Keratinocyte (primary cell): ENCODE results near the gene FBRSL1. TPM values are rescaled to one million over a fixed set of nuclear protein-coding genes. Genes with fewer than 3 reads are reported as not detected.

Source experiments
- DNase-seq: peaks from one replicate; pipeline ENCODE4 v3.0.0-alpha.2; 2011; ENCODE audit warnings: low read depth, missing footprints, low spot score
- FAIRE-seq: peaks from 2 replicates; lab custom pipeline; 2011; peaks lifted over from hg19 to GRCh38; lab: Jason Lieb, UNC
- H2AFZ ChIP-seq: 2 replicates; pipeline ENCODE4 v1.6.0; 2012; ENCODE audit warnings: low read length, control low read depth, inconsistent platforms; ENCODE audit not compliant: control insufficient read depth
- H3K27ac ChIP-seq: 2 replicates; pipeline ENCODE4 v1.5.1; 2011; ENCODE audit warnings: low read length; ENCODE audit not compliant: control insufficient read depth, insufficient read depth
- H3K27me3 ChIP-seq: 3 replicates; pipeline ENCODE4 v1.6.0; 2011; ENCODE audit warnings: low read length; ENCODE audit not compliant: control insufficient read depth, insufficient read depth; ENCODE audit errors: extremely low read depth
- H3K36me3 ChIP-seq, 2 experiments: 2 replicates in 1 of 2; 3 replicates in 1 of 2; pipeline ENCODE4 v1.5.1; 2011; ENCODE audit warnings: low read length in 2 of 2, mild to moderate bottlenecking in 1 of 2; ENCODE audit not compliant: control insufficient read depth in 2 of 2, insufficient read depth in 2 of 2; ENCODE audit errors: extremely low read depth in 1 of 2
- H3K4me1 ChIP-seq: 3 replicates; pipeline ENCODE4 v1.5.1; 2011; ENCODE audit warnings: low read length; ENCODE audit not compliant: control insufficient read depth, insufficient read depth; ENCODE audit errors: extremely low read depth
- H3K4me2 ChIP-seq: 3 replicates; pipeline ENCODE4 v1.6.0; 2011; ENCODE audit warnings: low read depth, low read length; ENCODE audit not compliant: control insufficient read depth, insufficient read depth; ENCODE audit errors: extremely low read depth
- H3K4me3 ChIP-seq, 3 experiments: fragments of 200-600 bp in 1 of 3; sonication (generic) in 1 of 3; 2 replicates in 2 of 3; 3 replicates in 1 of 3; pipeline ENCODE4 v1.5.1; 2011 to 2016; ENCODE audit warnings: low read length in 3 of 3, mild to moderate bottlenecking in 3 of 3, control low read depth in 2 of 3, inconsistent platforms in 1 of 3, low read depth in 1 of 3, mixed read lengths in 1 of 3, mixed run types in 1 of 3, moderate library complexity in 1 of 3; ENCODE audit not compliant: control insufficient read depth in 2 of 3, insufficient read depth in 2 of 3; ENCODE audit errors: extremely low read depth in 1 of 3
- H3K79me2 ChIP-seq: 2 replicates; pipeline ENCODE4 v1.6.0; 2012; ENCODE audit warnings: low read length; ENCODE audit not compliant: control insufficient read depth, insufficient read depth
- H3K9ac ChIP-seq: 3 replicates; pipeline ENCODE4 v1.6.0; 2011; ENCODE audit warnings: low read length; ENCODE audit not compliant: control insufficient read depth, insufficient read depth; ENCODE audit errors: extremely low read depth
- H3K9me1 ChIP-seq: 3 replicates; pipeline ENCODE4 v1.6.0; 2011; ENCODE audit warnings: low read length; ENCODE audit not compliant: control insufficient read depth, insufficient read depth; ENCODE audit errors: extremely low read depth
- H3K9me3 ChIP-seq: 2 replicates; pipeline ENCODE4 v1.5.1; 2012; ENCODE audit warnings: low read depth, low read length; ENCODE audit not compliant: control insufficient read depth
- H4K20me1 ChIP-seq: 3 replicates; pipeline ENCODE4 v1.6.0; 2011; ENCODE audit warnings: low read length; ENCODE audit not compliant: control insufficient read depth, insufficient read depth; ENCODE audit errors: extremely low read depth
- EZH2 ChIP-seq: IDR thresholded peaks from one replicate; pipeline ENCODE4 v1.6.1; 2012; ENCODE audit warnings: inconsistent platforms, mild to moderate bottlenecking, low read length, moderate library complexity
- dilution Hi-C: fragments of 300-500 bp; cut with MboI; formaldehyde crosslinking; loops from one replicate; pipeline ENCODE4 v1.7.0; 2020; ENCODE audit warnings: low sequenced_read_pairs; ENCODE audit not compliant: extremely low pct_ligation_motif_present
- polyA plus RNA-seq, 5 experiments: library from polyadenylated mRNA; depleted of rRNA in 3 of 5; stranded (reverse) in 3 of 5; stranded (forward) in 1 of 5; unstranded in 1 of 5; fragments of >200 nt; gene quantifications; 1 replicate in 1 of 5; 2 replicates in 3 of 5; 3 replicates in 1 of 5; pipeline versions ENCODE4 v1.2.1 to v1.2.3, GENCODE V29; 2011 to 2012; ENCODE audit warnings: missing spikeins in 2 of 5, low read depth in 1 of 5, low replicate concordance in 1 of 5
- TF ChIP-seq, protein P1 (sequence below), 3 experiments: IDR thresholded peaks in 1 of 3; conservative IDR thresholded peaks in 1 of 3; optimal IDR thresholded peaks in 1 of 3; 2 replicates in 2 of 3; 3 replicates in 1 of 3; pipeline versions ENCODE3 to v1.5.1; 2011; ENCODE audit warnings: low read length in 3 of 3, mild to moderate bottlenecking in 3 of 3, moderate library complexity in 2 of 3, control low read depth in 1 of 3, inconsistent platforms in 1 of 3; ENCODE audit not compliant: insufficient read depth in 2 of 3; ENCODE audit errors: extremely low read depth in 1 of 3

FBRSL1 gene
- polyA plus RNA-seq, 1 donor (not counting 4 experiments of a cell fraction or from before 2014, with no cell fraction given), result 0.89 TPM

- no peak overlapping the region for H3K27ac ChIP-seq
- peaks cover 56% of the 10 kb centered on the region for H3K27me3 ChIP-seq
- FAIRE-seq (no peak), DNase-seq (no peak)
- no peak overlapping the region for H3K4me3 ChIP-seq
- TF ChIP-seq, protein P1, sequence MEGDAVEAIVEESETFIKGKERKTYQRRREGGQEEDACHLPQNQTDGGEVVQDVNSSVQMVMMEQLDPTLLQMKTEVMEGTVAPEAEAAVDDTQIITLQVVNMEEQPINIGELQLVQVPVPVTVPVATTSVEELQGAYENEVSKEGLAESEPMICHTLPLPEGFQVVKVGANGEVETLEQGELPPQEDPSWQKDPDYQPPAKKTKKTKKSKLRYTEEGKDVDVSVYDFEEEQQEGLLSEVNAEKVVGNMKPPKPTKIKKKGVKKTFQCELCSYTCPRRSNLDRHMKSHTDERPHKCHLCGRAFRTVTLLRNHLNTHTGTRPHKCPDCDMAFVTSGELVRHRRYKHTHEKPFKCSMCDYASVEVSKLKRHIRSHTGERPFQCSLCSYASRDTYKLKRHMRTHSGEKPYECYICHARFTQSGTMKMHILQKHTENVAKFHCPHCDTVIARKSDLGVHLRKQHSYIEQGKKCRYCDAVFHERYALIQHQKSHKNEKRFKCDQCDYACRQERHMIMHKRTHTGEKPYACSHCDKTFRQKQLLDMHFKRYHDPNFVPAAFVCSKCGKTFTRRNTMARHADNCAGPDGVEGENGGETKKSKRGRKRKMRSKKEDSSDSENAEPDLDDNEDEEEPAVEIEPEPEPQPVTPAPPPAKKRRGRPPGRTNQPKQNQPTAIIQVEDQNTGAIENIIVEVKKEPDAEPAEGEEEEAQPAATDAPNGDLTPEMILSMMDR (optimal IDR thresholded peaks at IDR 0.05 in 1 of 3, IDR thresholded peaks at IDR 0.05 in 1 of 3, conservative IDR thresholded peaks at IDR 0.05 in 1 of 3; ENCODE audit: extremely low read depth in 1 of 3, insufficient read depth in 2 of 3, low read length in 3 of 3), result no peak
- TF ChIP-seq EZH2, result no peak
- H3K9me3 ChIP-seq, result no peaks in the 10 kb centered on the region
- H3K9ac ChIP-seq, result no peak overlapping the region
- dilution Hi-C loops, result no loop called here
- no peaks in the 10 kb centered on the region for H3K36me3 ChIP-seq
- peaks cover 5% of the 10 kb centered on the region for H3K79me2 ChIP-seq
- peaks cover 2% of the 10 kb centered on the region for H3K4me1 ChIP-seq
- peaks cover 3% of the 10 kb centered on the region for H4K20me1 ChIP-seq
- no peak overlapping the region for H3K4me2 ChIP-seq
- H2AFZ ChIP-seq, result no peak overlapping the region
- H3K9me1 ChIP-seq, result no peaks in the 10 kb centered on the region
These were observed 3.8 kb upstream of the FBRSL1 start for GRCh38 chr12:132486168-132486567.

DNA sequence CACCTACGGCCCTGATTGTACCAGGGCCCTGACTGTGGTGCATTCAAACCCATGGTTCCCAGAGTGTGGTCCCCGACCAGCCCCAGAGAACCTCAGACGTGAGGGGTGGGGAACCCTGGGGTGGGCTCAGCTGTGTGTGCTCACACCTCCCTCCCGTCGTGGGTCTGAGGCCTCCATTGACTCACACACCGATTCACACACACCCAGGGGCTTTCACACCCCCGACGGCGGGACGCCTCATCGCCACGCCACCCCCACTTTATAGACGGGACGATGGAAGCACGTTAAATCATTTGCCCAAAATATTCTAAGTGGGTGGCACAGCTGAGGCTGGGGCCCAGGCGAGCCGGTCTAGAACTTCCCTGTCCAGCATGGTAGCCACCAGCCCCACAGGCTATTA lies 3.4 kb upstream of the FBRSL1 start:
- Histone ChIP-seq H3K36me3 (no peaks in the 10 kb centered on the region), H3K27ac (no peak overlapping the region), H3K4me2 (no peak overlapping the region), H2AFZ (no peak overlapping the region), H3K27me3 (peaks cover 52% of the 10 kb centered on the region), H3K9me3 (no peaks in the 10 kb centered on the region), H3K4me3 (no peak overlapping the region), H3K4me1 (peaks cover 6% of the 10 kb centered on the region), H3K9ac (no peak overlapping the region), H3K9me1 (peaks cover 2% of the 10 kb centered on the region), H4K20me1 (peaks cover 6% of the 10 kb centered on the region), H3K79me2 (peaks cover 10% of the 10 kb centered on the region)
- dilution Hi-C loops, result no loop called here
- DNase-seq (no peak), FAIRE-seq (no peak)
- no peak for TF ChIP-seq EZH2
- TF ChIP-seq, protein P1 (optimal IDR thresholded peaks at IDR 0.05 in 1 of 3, IDR thresholded peaks at IDR 0.05 in 1 of 3, conservative IDR thresholded peaks at IDR 0.05 in 1 of 3; ENCODE audit: extremely low read depth in 1 of 3, insufficient read depth in 2 of 3, low read length in 3 of 3), result no peak
